A549 (cell line): Measurements from ENCODE around the gene SPDYE6. TPM values are rescaled to one million over a fixed set of nuclear protein-coding genes. Genes with fewer than 3 reads are reported as not detected.

Source experiments
- ATAC-seq, 2 experiments: fragments of 200-7000 bp in 1 of 2; fragments of >200 bp in 1 of 2; cut with Nextera tagmentation in 1 of 2; cut with Tn5 transposase in 1 of 2; 3 replicates each; pipeline versions ENCODE4 v1.8.0 to v1.9.1; 2018 to 2020; ENCODE audit warnings: mild to moderate bottlenecking in 1 of 2, moderate library complexity in 1 of 2
- CTCF ChIA-PET: fragments of 300-600 bp; sonication (Branson Sonifier 250); formaldehyde crosslinking; extraction: SDS; loops from one replicate; lab custom pipeline; 2021; ENCODE audit warnings: antibody characterized with exemption, inconsistent platforms; lab: Yijun Ruan, JAX
- POLR2A ChIA-PET: fragments of 350-600 bp; formaldehyde crosslinking; extraction: SDS; loops from one replicate; lab custom pipeline; 2021; ENCODE audit warnings: antibody characterized with exemption, inconsistent platforms; lab: Yijun Ruan, JAX
- DNase-seq, 2 experiments: peaks; one replicate each; pipeline versions ENCODE4 v3.0.0 to v3.0.0-alpha.2; 2011 to 2016; ENCODE audit warnings: low read depth in 1 of 2, low spot score in 1 of 2
- FAIRE-seq: peaks from 2 replicates; lab custom pipeline; 2011; peaks lifted over from hg19 to GRCh38; lab: Jason Lieb, UNC
- H3K27ac ChIP-seq, 2 experiments: fragments of >200 bp; sonication (Bioruptor Twin); formaldehyde crosslinking; 3 replicates each; pipeline ENCODE4 v1.5.1; 2016 to 2017
- H3K4me1 ChIP-seq: fragments of >200 bp; sonication (Bioruptor Twin); formaldehyde crosslinking; 3 replicates; pipeline ENCODE4 v1.6.1; 2016
- H3K4me2 ChIP-seq: fragments of >200 bp; sonication (Bioruptor Twin); formaldehyde crosslinking; 3 replicates; pipeline ENCODE4 v1.6.1; 2016
- H3K4me3 ChIP-seq: fragments of >200 bp; sonication (Bioruptor Twin); formaldehyde crosslinking; 3 replicates; pipeline ENCODE4 v1.5.1; 2016
- H3K9me3 ChIP-seq: fragments of >200 bp; sonication (Bioruptor Twin); formaldehyde crosslinking; 3 replicates; pipeline ENCODE4 v1.6.1; 2016
- CBX2 ChIP-seq: fragments of 200-600 bp; sonication (generic); IDR thresholded peaks from 2 replicates; pipeline ENCODE4 v1.6.1; 2016; ENCODE audit warnings: low read depth, mild to moderate bottlenecking, borderline replicate concordance
- CBX8 ChIP-seq: fragments of 200-600 bp; sonication (generic); IDR thresholded peaks from 2 replicates; pipeline ENCODE4 v1.6.1; 2016
- EHF ChIP-seq: fragments of 250-450 bp; sonication (Bioruptor Pico); IDR thresholded peaks from 2 replicates; pipeline ENCODE4 v1.5.0; 2020; ENCODE audit warnings: mild to moderate bottlenecking
- EHMT2 ChIP-seq: fragments of 200-600 bp; sonication (generic); IDR thresholded peaks from 2 replicates; pipeline ENCODE4 v1.6.1; 2016; ENCODE audit warnings: antibody characterized with exemption, low read depth, mild to moderate bottlenecking, moderate library complexity
- EP300 ChIP-seq, 2 experiments: fragments of >200 bp; sonication (Bioruptor Twin); formaldehyde crosslinking; IDR thresholded peaks; 2 replicates in 1 of 2; 3 replicates in 1 of 2; pipeline ENCODE4 v1.6.1; 2016 to 2017
- ESRRA ChIP-seq: fragments of 150-350 bp; IDR thresholded peaks from 2 replicates; pipeline ENCODE4 v1.6.1; 2014; ENCODE audit warnings: mild to moderate bottlenecking, low read length, borderline replicate concordance
- GATA3 ChIP-seq: IDR thresholded peaks from 2 replicates; pipeline ENCODE4 v1.6.1; 2012; ENCODE audit warnings: borderline replicate concordance
- HDAC2 ChIP-seq: fragments of 200-600 bp; sonication (generic); IDR thresholded peaks from 2 replicates; pipeline ENCODE4 v1.6.1; 2016
- HEYL ChIP-seq: fragments of 250-450 bp; sonication (Bioruptor Pico); IDR thresholded peaks from 2 replicates; pipeline ENCODE4 v1.8.0; 2021; ENCODE audit warnings: mild to moderate bottlenecking, moderate library complexity
- HMGXB4 ChIP-seq: fragments of 250-450 bp; sonication (Bioruptor Pico); IDR thresholded peaks from 2 replicates; pipeline ENCODE4 v1.5.0; 2021; ENCODE audit warnings: mild to moderate bottlenecking, moderate library complexity, borderline replicate concordance
- HOXA7 ChIP-seq: fragments of 250-450 bp; sonication (Bioruptor Pico); IDR thresholded peaks from 2 replicates; pipeline ENCODE4 v1.5.0; 2020; ENCODE audit warnings: mild to moderate bottlenecking, moderate library complexity
- JUN ChIP-seq, 2 experiments: fragments of >200 bp; sonication (Bioruptor Twin); formaldehyde crosslinking; IDR thresholded peaks; 2 replicates in 1 of 2; 3 replicates in 1 of 2; pipeline ENCODE4 v1.6.1; 2016 to 2017
- KDM5A ChIP-seq: fragments of 200-600 bp; sonication (generic); IDR thresholded peaks from 2 replicates; pipeline ENCODE4 v1.6.1; 2016; ENCODE audit warnings: antibody characterized with exemption, mild to moderate bottlenecking
- POLR2AphosphoS2 ChIP-seq: conservative IDR thresholded peaks from 2 replicates; pipeline ENCODE4 v1.6.1; 2012; ENCODE audit warnings: low read length, improper control_type of control experiment, inconsistent platforms
- RARB ChIP-seq: fragments of 250-450 bp; sonication (Bioruptor Pico); IDR thresholded peaks from 2 replicates; pipeline ENCODE4 v1.8.0; 2021; ENCODE audit warnings: mild to moderate bottlenecking, moderate library complexity
- REST ChIP-seq: fragments of 200-600 bp; sonication (generic); IDR thresholded peaks from 2 replicates; pipeline ENCODE4 v1.6.1; 2016; ENCODE audit warnings: antibody characterized with exemption, mild to moderate bottlenecking, moderate library complexity
- RNF2 ChIP-seq: fragments of 200-600 bp; sonication (generic); IDR thresholded peaks from 2 replicates; pipeline ENCODE4 v1.6.1; 2016; ENCODE audit warnings: low read depth, mild to moderate bottlenecking, antibody characterized with exemption, moderate library complexity, borderline replicate concordance
- SMC3 ChIP-seq: fragments of >200 bp; sonication (Bioruptor Twin); formaldehyde crosslinking; IDR thresholded peaks from 3 replicates; pipeline ENCODE4 v1.6.1; 2018; ENCODE audit warnings: inconsistent platforms
- SREBF2 ChIP-seq: fragments of 450-650 bp; IDR thresholded peaks from 2 replicates; pipeline ENCODE4 v1.6.1; 2014; ENCODE audit warnings: mild to moderate bottlenecking, moderate library complexity
- TFCP2L1 ChIP-seq: fragments of 250-450 bp; sonication (Bioruptor Pico); IDR thresholded peaks from 2 replicates; pipeline ENCODE4 v1.5.0; 2021; ENCODE audit warnings: mild to moderate bottlenecking
- USF2 ChIP-seq: fragments of 450-650 bp; IDR thresholded peaks from 2 replicates; pipeline ENCODE4 v1.6.1; 2014; ENCODE audit warnings: antibody characterized with exemption
- ZC3H11A ChIP-seq: fragments of 450-650 bp; IDR thresholded peaks from 2 replicates; pipeline ENCODE4 v1.6.1; 2014; ENCODE audit warnings: antibody characterized with exemption, mild to moderate bottlenecking
- ZFP36 ChIP-seq: fragments of 450-650 bp; IDR thresholded peaks from 2 replicates; pipeline ENCODE4 v1.6.1; 2014; ENCODE audit warnings: borderline replicate concordance; ENCODE audit not compliant: partially characterized antibody
- ZSCAN20 ChIP-seq: fragments of 250-450 bp; sonication (Bioruptor Pico); IDR thresholded peaks from 2 replicates; pipeline ENCODE4 v1.8.0; 2022; ENCODE audit warnings: mild to moderate bottlenecking, moderate library complexity
- WGBS: methylation state at CpG from one replicate; pipeline ENCODE4 v1.1.6; 2017; ENCODE audit errors: missing lambda C conversion rate; 5-methylcytosine and 5-hydroxymethylcytosine counted together
- polyA plus RNA-seq, 4 experiments: library from polyadenylated mRNA; depleted of rRNA in 3 of 4; stranded (reverse); fragments of >200 nt; fragmentation: RNase III in 1 of 4; extraction: RNeasy Plus Mini Kit Qiagen cat#74134 plus additional on column Dnase treatment in 1 of 4; gene quantifications; 2 replicates in 3 of 4; 3 replicates in 1 of 4; pipeline ENCODE4 v1.2.3, GENCODE V29; 2011 to 2017

The SPDYE6 gene
- polyA plus RNA-seq, 2 of the 4 experiments (the other 2 are of a cell fraction), result not detected

- ATAC-seq (no peak), DNase-seq (no peak), FAIRE-seq (no peak)
- 84% methylated on average over 2 of the region's 2 CpGs for WGBS
- Histone ChIP-seq H3K4me3 (no peak overlapping the region), H3K4me1 (peaks cover 3% of the 10 kb centered on the region; the same call in 2 of the 3 replicates), H3K9me3 (no peaks in the 10 kb centered on the region), H3K27ac (no peak overlapping the region), H3K4me2 (no peak overlapping the region)
- POLR2A ChIA-PET, result no interaction called here
- CTCF ChIA-PET, result interaction anchor here (0.7 kb wide), 1 partner anchor 770 kb away, joined by 3 read pairs; no protein-coding TSS in a partner anchor
- no peak for TF ChIP-seq GATA3
- no peak for TF ChIP-seq REST
- TF ChIP-seq TFCP2L1 (CRISPR knock-in tag), result no peak
- no peak for TF ChIP-seq HMGXB4 (CRISPR knock-in tag)
- TF ChIP-seq SMC3, result no peak
- no peak for TF ChIP-seq HDAC2
- TF ChIP-seq CBX8, result no peak
- TF ChIP-seq EHMT2, result no peak
- TF ChIP-seq HOXA7 (CRISPR knock-in tag), result no peak
- TF ChIP-seq ZC3H11A, result no peak
- no peak for TF ChIP-seq POLR2AphosphoS2
- no peak for TF ChIP-seq RARB (CRISPR knock-in tag)
- no peak for TF ChIP-seq EHF (CRISPR knock-in tag)
- TF ChIP-seq SREBF2, result no peak
- no peak for TF ChIP-seq ESRRA
- TF ChIP-seq CBX2, result no peak
- TF ChIP-seq JUN (IDR thresholded peaks at IDR 0.05), result no peak
- TF ChIP-seq ZSCAN20 (CRISPR knock-in tag), result no peak
- TF ChIP-seq KDM5A, result no peak
- TF ChIP-seq USF2, result no peak
Observed at GRCh38 chr7:102312317-102312716, 43.9 kb downstream of the SPDYE6 start.

- no peak for TF ChIP-seq RNF2
- TF ChIP-seq POLR2AphosphoS2, result no peak
- TF ChIP-seq ZFP36, result peak; percentile 74
- no peak for TF ChIP-seq HEYL (CRISPR knock-in tag)
- no peak for TF ChIP-seq EP300 (IDR thresholded peaks at IDR 0.05)
- CTCF ChIA-PET, result interaction anchor here (1.6 kb wide), 1 partner anchor 10 kb away, joined by 3 read pairs; no protein-coding TSS in a partner anchor
- FAIRE-seq (no peak), ATAC-seq (no peak), DNase-seq (no peak)
- Histone ChIP-seq H3K4me1 (peaks cover 9% of the 10 kb centered on the region), H3K4me3 (no peak overlapping the region), H3K27ac (no peak overlapping the region), H3K4me2 (no peak overlapping the region), H3K9me3 (no peaks in the 10 kb centered on the region)
- 91% methylated on average over 9 of the region's 9 CpGs for WGBS
- POLR2A ChIA-PET, result no interaction called here
Observed at GRCh38 chr7:102310414-102310815, 45.8 kb downstream of the SPDYE6 start.
